RWPE2 (cell line): ENCODE results near the gene TXLNA.
"Not testable (repeated sequence)": the region's sequence is repeated elsewhere in the genome, so short reads cannot be mapped to it uniquely, and the experiment has no call there.

Experiments used
- ATAC-seq: fragments of 200-7000 bp; cut with Tn5 transposase; 3 replicates; pipeline ENCODE4 v1.9.1; 2021; ENCODE audit warnings: low read depth
- DNase-seq: peaks from one replicate; pipeline ENCODE4 v3.0.0-alpha.2; 2020; ENCODE audit warnings: low spot score
- H3K27ac ChIP-seq: fragments of 450-650 bp; 2 replicates; pipeline ENCODE4 v1.5.1; 2017; ENCODE audit warnings: mild to moderate bottlenecking; ENCODE audit not compliant: poor library complexity, severe bottlenecking
- H3K27me3 ChIP-seq: fragments of 250-450 bp; sonication (Bioruptor Pico); 2 replicates; pipeline ENCODE4 v1.5.1; 2021; ENCODE audit warnings: mild to moderate bottlenecking, moderate library complexity; ENCODE audit not compliant: insufficient read depth, poor library complexity, severe bottlenecking
- H3K36me3 ChIP-seq: fragments of 250-450 bp; sonication (Bioruptor Pico); 2 replicates; pipeline ENCODE4 v1.5.1; 2020; ENCODE audit warnings: low read depth, mild to moderate bottlenecking, moderate library complexity
- H3K4me1 ChIP-seq: fragments of 250-450 bp; sonication (Bioruptor Pico); 2 replicates; pipeline ENCODE4 v1.5.1; 2021; ENCODE audit warnings: mild to moderate bottlenecking, moderate library complexity; ENCODE audit not compliant: insufficient read depth, poor library complexity, severe bottlenecking
- H3K4me3 ChIP-seq: fragments of 250-450 bp; sonication (Bioruptor Pico); 2 replicates; pipeline ENCODE4 v1.5.1; 2021; ENCODE audit warnings: mild to moderate bottlenecking, moderate library complexity; ENCODE audit not compliant: severe bottlenecking
- H3K9me3 ChIP-seq: fragments of 250-450 bp; sonication (Bioruptor Pico); 2 replicates; pipeline ENCODE4 v1.5.1; 2021; ENCODE audit warnings: mild to moderate bottlenecking, moderate library complexity; ENCODE audit not compliant: severe bottlenecking
- CTCF ChIP-seq: fragments of 450-650 bp; IDR thresholded peaks from one replicate; pipeline ENCODE4 v1.5.1; 2017; ENCODE audit warnings: mild to moderate bottlenecking, moderate library complexity; ENCODE audit not compliant: poor library complexity, severe bottlenecking

Gene TXLNA

DNA sequence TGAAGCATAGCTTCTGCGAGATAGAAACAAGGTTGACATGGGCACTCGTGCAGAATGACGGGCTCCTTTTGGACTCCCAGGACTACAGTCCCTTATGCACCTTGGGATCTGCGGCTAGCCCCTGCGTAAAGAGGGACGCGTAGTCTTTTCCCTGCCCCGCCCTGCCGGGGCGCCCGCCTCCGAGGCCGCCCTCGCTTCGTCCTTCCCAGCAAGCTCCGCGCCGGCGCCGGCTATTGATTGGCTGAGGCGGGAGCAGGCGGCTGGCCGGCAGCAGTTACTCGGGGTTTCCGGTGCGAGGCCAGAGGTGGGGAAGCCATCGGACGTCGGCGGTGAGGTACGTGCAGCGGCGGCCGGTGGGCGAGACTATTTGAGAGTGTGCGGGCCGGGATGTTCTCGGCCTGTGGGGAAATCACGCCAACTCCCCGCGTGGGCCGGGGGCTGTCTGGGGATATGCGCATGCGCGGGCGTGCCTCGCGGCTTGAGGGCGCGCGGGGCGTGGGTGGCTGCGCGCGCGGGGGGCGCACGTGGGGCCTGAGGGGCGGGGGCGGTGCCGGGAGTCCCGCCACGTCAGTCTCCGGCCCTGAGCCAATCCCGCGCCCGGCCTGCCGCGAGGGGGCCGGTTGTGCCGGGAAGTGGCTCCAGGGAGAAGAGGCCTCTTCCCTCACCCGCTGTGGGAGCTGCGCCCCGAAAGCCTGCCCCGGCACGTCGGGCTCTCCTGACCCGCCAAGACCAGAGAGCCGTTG, at the start of gene TXLNA:
TSS of gene TXLNA (plus strand) at position 233 of the 743 bp plus-strand sequence. CDS start 671 bp downstream, outside the sequence.
- peak; percentile 88 for ATAC-seq
- H3K36me3 ChIP-seq, result peaks cover 40% of the 10 kb centered on the region
- TF ChIP-seq CTCF, result no peak
- DNase-seq, result peak; percentile 94
- peak within 1 kb of the TSS; percentile 51 for H3K4me3 ChIP-seq
- no peaks in the 10 kb centered on the region for H3K27me3 ChIP-seq
- H3K4me1 ChIP-seq, result peaks cover 10% of the 10 kb centered on the region
- H3K9me3 ChIP-seq, result no peaks in the 10 kb centered on the region
- peak within 1 kb of the TSS; percentile 77 for H3K27ac ChIP-seq

DNA sequence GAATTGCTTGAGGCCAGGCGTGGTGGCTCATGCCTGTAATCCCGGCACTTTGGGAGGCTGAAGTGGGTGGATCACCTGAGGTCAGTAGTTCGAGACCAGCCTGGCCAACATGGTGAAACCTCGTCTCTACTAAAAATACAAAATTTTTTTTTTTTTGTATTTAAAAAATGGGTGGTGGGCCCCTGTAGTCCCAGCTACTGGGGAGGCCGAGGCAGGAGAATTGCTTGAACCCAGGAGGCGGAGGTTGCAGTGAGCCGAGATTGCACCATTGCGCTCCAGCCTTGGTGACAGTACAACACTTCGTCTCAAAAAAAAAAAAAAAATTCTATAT, 45.6 kb upstream of the TXLNA start:
- not testable (repeated sequence) for H3K9me3 ChIP-seq

DNA sequence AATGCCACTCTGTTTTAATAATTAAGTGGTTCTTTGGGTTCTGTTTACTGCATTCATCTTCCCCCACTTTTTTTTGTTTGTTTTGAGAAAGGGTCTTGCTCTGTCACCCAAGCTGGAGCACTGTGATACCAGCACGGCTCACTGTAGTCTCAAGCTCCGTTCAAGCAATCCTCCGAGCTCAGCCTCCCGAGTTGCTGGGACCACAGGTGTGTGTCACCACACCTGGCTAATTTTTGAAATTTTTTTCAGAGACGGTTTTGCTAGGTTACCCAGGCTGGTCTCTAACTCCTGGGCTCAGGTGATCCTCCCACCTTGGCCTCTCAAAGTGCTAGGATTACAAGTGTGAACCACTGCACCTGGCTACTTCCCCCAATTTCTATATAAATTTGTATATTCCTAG, 42.4 kb upstream of the TXLNA start:
- DNase-seq (no peak), ATAC-seq (no peak)
- no peak for TF ChIP-seq CTCF

More for the DNA sequence above, 45.6 kb upstream of the TXLNA start:
- DNase-seq, H3K4me3 ChIP-seq, H3K27me3 ChIP-seq, ATAC-seq: not testable (repeated sequence)
- H3K27ac ChIP-seq, result peak overlapping the region; percentile 77
- H3K4me1 ChIP-seq, result peaks cover 18% of the 10 kb centered on the region
- peaks cover 22% of the 10 kb centered on the region for H3K36me3 ChIP-seq

DNA sequence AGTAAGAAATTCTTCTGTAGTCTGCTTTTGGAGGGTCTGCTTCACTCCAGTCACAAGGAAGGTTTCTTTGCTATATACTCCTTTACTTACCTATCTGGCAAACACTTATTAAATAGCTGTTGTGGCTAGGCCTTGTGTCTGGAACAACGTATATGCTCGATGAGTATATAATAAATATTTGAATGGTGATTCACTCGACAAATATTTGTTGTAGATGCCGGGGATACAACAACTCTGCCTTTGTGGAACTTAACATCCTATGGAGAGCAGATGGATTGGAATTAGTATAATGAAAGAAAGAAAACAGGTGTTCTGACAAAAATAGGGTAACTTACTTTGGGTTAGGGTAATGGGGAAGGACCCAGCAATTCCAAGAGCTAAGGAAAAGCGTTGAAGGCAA, 40.5 kb upstream of the TXLNA start:
- TF ChIP-seq CTCF, result no peak
- ATAC-seq (peak; percentile 90), DNase-seq (no peak)
- Histone ChIP-seq H3K9me3 (no peaks in the 10 kb centered on the region), H3K27me3 (no peaks in the 10 kb centered on the region), H3K4me1 (peaks cover 21% of the 10 kb centered on the region), H3K27ac (peak overlapping the region; percentile 63), H3K4me3 (no peak overlapping the region), H3K36me3 (no peaks in the 10 kb centered on the region)

More for the DNA sequence above, 42.4 kb upstream of the TXLNA start:
- H3K36me3 ChIP-seq, result peaks cover 3% of the 10 kb centered on the region; the same call in 1 of the 2 replicates
- no peak overlapping the region for H3K27ac ChIP-seq
- H3K4me3 ChIP-seq, result no peak overlapping the region
- peaks cover 23% of the 10 kb centered on the region for H3K4me1 ChIP-seq
- H3K27me3 ChIP-seq, result no peaks in the 10 kb centered on the region
- no peaks in the 10 kb centered on the region for H3K9me3 ChIP-seq

- peak; percentile 41; the same call in 2 of the 3 replicates for ATAC-seq
- H3K27ac ChIP-seq, result peak overlapping the region; percentile 6
- no peak for DNase-seq
Observed at GRCh38 chr1:32142446-32143301, 36.8 kb upstream of the TXLNA start.

GRCh38 chr1:32143302-32143695, 36.2 kb upstream of the TXLNA start:
- H3K27ac ChIP-seq, H3K4me3 ChIP-seq, ATAC-seq, H3K9me3 ChIP-seq, H3K36me3 ChIP-seq, H3K27me3 ChIP-seq, DNase-seq: not testable (repeated sequence)
- peaks cover 24% of the 10 kb centered on the region for H3K4me1 ChIP-seq

More at GRCh38 chr1:32142446-32143301, 36.8 kb upstream of the TXLNA start:
- no peaks in the 10 kb centered on the region for H3K36me3 ChIP-seq
- H3K9me3 ChIP-seq, result peaks cover under 1% of the 10 kb centered on the region
- TF ChIP-seq CTCF, result no peak
- H3K27me3 ChIP-seq, result no peaks in the 10 kb centered on the region
- H3K4me1 ChIP-seq, result peaks cover 24% of the 10 kb centered on the region
- H3K4me3 ChIP-seq, result no peak overlapping the region
